HG03457 (cell line): ENCODE results near the gene DCAF17.

Experiments used
- ATAC-seq: cut with Tn5 transposase; IDR thresholded peaks from one replicate; pipeline ENCODE4 v1.9.1; 2021; ENCODE audit warnings: moderate number of reproducible peaks; ENCODE audit not compliant: unreplicated experiment

Gene DCAF17, protein sequence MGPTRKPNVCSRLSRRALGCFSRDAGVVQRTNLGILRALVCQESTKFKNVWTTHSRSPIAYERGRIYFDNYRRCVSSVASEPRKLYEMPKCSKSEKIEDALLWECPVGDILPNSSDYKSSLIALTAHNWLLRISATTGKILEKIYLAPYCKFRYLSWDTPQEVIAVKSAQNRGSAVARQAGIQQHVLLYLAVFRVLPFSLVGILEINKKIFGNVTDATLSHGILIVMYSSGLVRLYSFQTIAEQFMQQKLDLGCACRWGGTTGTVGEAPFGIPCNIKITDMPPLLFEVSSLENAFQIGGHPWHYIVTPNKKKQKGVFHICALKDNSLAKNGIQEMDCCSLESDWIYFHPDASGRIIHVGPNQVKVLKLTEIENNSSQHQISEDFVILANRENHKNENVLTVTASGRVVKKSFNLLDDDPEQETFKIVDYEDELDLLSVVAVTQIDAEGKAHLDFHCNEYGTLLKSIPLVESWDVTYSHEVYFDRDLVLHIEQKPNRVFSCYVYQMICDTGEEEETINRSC

DNA sequence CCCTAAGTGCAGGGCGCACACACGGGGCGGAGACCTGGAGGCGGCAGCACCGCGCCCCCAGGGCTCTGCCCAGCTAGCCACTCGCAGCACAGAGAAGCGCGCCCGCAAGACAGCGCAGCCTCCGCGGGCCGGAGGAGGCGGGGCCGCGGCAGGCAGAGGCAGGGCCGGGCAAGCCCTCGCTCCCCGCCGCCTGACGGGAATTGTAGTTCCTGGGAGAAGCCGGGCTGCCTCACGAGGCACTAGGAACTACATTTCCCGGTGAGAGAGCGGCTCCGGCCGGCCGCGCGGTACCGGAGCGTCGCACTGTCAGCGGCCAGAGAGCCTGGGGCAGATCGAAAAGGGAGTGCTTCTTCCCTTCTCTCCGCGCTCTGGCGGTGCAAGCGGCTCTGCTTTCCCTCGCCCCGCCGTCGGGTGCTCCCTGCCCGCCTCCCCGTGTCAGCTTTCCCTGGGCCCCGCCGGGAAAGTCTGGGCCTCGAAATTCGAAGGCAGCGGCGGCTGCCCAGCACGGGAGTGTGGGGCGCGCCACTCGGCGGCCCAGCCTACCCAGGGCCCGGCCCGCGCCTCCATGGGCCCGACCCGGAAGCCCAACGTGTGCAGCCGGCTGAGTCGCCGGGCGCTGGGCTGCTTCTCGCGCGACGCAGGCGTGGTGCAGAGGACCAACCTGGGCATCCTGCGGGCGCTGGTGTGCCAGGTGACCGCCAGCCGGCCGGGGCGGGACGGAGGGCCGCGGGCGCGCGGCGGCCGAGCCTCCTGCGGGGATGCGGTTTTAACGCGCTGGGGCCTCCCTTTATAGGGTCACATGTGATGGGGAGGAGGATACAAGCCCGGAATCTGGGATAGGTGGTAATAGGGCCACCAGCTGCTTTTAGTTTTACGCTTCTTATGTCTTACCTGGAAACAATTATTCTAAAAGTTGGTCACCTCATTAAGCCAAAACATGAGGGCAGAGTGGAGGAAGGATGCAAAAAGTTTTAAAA, at the start of gene DCAF17:
DCAF17 (plus strand) TSS at position 214 of the 977 bp plus-strand sequence; CDS start at position 566, 352 bp downstream.
- ATAC-seq, result peak; percentile 85

DNA sequence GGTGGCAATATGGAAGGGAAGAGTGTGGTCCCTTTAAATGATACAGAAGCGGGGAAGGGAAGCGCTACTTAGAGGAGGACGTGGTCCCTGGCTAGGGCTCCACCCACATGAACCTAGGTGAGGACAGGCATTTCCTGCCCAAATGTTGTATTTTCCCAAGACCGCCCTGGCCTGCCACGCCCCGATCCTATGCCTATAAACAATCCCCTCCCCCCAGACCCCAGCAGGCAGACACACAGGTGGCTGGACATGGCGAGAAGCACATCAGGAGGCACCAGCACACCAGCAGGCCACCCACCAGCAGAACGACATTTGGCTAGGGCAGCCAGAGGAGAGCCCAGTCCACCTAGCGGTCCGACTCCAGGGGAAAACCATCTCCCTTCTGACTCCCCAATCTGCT, 47.4 kb upstream of the DCAF17 start:
- no peak for ATAC-seq

DNA sequence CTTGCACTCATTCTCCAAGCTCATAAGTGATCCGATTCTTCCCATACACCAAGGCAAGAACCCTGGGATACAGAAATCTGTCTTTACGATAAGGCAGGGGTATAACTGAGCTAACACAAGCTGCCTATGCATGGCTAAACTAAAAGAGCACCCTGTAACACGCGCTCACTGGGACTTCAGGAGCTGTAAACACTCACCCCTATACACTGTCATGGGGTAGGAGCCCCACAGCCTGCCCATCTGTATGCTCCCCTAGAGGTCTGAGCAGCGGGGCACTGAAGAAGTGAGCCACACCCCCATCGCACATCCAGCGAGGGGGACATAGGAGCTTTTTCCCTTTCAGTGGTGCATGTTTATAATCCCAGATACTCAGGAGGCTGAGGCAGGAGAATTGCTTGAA, 47.0 kb upstream of the DCAF17 start:
- ATAC-seq, result no peak

DNA sequence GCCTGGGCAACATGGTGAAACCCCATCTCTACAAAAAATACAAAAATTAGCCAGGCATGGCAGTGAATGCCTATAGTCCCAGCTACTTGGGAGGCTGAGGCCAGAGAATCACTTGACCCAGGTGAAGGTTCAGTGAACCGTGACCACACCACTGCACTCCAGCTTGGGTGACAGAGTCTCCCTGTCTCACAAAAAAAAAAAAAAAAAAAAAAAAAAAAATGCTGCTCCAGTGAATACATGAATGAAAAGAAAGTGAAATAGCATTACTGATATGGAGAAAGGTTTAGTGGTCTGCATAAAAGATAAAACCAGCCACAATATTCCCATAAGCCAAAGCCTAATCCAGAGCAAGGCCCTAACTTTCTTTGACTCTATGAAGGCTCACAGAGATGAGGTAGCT, 44.7 kb upstream of the DCAF17 start:
- ATAC-seq, result no peak

DNA sequence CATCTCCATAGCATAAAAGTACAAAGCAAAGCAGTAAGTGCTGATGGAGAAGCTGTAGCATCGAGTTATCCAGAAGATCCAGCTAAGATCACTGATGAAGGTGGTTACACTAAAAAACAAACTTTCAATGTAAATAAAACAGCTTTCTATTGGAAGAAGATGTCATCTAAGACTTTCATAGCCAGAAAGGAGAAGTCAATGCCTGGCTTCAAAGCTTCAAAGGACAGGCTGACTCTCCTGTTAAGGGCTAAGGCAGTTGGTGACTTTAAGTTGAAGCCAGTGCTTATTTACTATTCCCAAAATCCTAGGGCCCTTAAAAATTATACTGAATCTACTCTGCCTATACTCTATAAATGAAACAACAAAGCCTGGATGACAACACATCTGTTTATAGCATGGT, 44.2 kb upstream of the DCAF17 start:
- no peak for ATAC-seq

DNA sequence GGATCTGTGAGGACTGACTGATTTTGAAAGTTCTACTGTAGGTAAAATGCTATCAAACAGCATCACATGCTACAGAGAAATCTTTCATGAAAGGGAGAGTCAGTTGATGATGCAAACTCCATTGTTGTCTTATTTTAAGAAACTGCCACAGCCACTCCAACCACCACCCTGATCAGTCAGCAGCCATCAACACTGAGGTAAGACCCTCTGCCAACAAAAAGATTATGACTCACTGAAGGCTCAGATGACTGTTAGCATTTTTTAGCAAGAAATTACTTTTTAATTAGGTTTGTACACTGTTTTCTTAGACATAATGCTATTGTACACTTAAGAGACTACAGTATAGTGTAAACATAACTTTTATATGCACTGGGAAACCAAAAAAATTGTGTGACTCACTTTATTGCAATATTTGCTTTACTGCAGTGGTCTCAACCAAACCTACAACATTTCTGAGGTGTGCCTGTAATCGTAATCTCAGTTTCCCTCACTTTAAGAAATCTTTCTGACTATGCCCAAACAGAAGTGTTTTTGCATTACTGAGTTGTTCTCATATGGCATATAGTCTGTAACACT, 43.0 kb upstream of the DCAF17 start:
- ATAC-seq, result no peak

DNA sequence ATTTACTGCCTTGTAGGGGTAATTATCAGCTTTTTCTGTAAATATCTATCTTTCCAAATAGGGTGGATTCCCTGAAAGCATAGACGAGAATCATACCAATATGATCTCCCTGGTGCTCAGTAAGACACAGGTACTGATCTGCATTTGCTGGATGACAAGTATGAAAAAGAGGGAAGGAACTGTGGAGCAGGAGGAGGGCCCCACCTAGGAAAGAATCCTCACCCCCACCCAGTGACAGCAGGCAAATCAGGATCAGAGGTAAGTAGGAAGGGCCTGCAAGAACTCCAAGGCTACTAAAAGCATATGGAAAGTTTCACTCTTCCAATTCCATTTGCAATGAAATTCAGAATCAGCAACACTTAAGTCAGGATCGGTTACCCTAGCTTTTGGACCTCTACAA, 42.5 kb upstream of the DCAF17 start:
- ATAC-seq, result no peak

DNA sequence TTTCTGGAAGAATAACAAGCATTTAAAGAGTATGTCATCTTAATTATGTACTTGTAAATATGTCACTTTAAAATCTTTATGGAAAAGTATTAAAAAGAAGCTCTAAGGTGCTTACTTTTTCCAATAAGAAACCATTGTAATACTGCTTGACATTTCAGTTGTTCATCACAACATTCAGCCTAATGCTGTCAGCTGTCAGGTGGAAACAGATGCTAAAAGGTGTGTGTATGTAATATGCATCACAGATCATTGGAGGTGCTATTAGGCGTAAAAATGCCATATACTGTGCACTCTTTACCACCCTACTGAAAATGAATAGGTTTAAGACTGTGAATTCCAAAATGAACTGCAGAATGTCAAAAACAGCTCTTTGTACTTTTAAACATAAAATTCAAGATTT, 40.5 kb upstream of the DCAF17 start:
- ATAC-seq, result no peak

DNA sequence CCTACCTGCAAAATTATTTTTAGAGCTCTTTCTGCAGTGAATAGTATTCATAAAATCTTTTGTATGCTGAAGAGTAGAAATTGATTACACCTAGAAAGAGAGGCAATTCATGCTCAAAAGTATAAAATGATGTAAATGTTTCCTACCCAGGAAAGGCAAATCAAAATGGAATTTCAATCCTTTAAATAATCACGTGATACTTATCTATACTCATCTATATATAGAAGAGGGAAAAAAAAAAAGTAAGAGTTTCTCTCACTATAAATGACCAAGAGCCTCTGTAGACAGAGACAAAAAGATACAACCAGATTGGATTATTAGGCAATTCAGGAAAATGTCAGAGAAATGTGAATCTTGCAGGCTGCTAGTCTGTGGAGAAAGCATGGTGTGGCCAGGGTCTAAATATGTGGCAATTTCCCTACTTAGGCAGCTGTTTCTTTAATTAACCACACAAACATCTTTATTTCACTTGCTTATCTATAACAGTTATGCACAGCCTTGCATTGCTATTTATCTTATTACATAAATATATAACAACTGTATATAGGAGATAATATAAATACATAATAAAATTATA, 39.8 kb upstream of the DCAF17 start:
- no peak for ATAC-seq

DNA sequence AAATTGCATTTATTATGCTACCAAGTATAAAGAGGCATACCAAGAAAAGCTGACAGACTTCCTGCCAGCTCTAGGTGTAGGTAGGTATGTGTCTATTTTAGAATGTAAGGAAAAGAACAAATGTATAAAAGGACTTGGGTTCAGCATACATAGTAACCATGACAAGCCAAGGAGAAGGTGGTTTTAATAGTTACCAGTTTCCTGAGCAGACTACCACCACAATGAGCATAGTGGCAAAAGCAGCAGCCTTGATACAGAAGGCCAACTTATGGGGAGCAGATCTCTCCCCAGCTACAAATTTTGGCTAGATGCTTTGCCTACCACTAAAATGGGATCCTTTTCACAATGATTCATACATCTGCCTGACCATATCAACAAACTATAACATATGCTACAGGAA, 34.7 kb upstream of the DCAF17 start:
- ATAC-seq, result no peak

DNA sequence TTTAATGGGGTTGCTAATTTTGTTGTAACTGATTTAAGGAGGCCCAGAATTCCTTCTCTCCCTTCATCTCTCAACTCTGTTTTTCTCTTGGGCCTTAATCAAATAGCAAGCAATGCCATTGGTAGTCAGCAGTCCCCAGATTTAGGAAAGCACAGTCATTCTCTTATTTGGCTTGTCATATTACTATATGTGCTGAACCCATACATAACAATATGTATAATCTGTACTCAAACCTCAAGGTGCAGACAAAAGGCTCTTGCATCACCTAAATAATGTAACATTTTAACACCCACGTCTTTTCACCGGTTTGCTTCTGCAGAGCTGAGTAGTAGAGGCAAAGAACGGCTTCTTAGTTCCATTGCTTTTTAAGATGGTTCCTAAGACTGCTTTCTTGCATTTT, 33.6 kb upstream of the DCAF17 start:
- ATAC-seq, result no peak

DNA sequence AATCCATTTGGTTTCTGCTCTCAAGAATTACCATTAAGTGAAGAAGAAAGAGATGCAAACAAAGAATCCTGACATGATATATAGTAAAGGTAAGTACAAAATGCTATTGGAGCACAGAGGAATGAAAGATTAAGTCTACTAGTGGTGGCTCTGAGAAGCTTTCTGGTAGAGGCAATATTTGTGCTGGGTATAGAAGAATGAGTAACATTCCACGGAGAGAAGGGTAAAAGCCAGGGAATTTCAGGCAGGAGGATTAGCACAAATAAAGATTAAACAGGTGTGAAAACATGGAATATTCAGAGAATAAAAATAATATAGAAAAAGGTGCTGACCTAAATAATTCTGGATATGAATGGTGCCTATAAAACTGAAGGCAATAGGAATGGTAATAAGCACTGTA, 32.1 kb upstream of the DCAF17 start:
- no peak for ATAC-seq

DNA sequence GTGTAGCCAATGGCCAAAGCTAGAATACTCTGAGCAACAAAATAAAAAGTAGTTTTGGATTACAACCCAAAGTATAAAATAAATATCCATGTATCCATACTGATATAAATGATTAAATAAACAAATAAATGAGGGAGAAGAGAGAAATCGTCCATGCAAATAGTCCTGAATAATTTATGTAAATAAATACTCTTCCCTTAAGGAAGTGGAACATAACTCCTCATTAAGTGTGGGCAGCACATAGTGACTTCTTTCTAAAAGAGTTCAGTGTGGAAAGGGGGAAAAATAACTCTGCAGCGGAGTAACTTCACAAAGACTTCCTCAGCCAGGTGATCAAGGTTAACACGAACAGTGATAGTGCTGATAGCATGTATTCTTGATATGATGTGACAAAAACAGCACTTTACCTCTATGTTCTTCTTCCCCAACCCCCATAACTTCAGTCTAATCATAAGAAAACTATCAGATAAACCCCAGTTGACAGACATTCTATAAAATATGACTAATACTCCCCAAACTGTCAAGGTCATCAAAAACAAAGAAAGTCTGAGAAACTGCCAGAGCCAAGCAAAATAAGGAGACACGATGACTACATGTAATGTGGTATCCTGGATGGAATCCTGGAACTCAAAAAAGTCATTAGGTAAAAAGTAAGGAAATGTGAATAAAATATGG, 31.0 kb upstream of the DCAF17 start:
- no peak for ATAC-seq

DNA sequence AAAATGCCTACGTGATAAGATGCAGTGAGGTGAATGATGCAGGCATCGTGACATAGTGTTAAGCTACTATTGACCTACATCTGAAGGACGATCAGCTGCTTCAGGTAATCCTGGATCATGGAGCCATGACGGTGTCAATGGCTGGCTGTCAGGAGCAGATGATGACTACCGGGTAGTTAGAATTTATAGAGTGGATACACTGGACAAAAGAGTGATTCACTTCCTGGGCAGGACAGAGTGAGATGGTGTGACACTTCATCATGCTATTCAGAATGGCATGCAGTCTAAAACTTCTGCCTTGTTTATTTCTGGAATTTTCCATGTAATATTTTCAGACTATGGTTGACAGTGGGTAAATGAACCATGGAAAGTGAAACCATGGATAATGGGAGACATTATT, 29.8 kb upstream of the DCAF17 start:
- no peak for ATAC-seq

DNA sequence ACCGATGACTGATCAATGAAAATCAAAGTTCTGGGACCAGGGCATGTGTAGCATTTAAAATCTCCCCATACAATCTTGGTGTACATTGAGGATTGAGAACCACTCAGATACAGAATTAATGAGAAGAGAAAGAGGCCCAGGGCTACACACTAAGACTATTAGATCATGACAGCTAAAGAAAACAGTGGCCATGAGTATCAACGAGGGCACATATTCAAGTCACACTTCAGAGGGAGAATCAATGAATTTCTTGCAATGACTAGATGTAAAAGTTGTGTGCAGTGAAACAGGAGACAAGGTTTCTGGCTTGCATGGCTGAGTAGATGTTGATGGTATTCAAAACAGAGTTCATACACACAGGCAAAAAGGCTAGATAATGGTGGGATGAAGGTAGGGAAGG, 29.3 kb upstream of the DCAF17 start:
- no peak for ATAC-seq

DNA sequence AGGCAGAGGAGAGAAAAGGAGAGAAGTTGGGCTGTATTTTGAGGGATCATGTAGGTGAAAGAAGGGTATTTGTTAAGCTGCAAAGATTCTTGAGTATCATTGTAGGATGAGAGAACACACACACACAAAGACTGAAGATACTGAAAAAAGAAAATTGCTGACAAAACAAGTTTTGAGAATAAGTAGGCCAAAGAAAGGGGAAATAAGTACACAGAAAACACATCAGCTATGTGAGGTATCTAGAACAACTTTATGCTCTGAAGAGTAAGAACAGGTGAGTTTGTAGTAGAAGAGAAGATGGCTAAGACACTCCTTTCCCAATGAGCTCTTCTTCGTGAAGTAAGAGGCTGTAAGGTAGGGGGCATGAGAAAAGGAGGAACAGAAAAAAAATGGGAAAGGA, 28.5 kb upstream of the DCAF17 start:
- no peak for ATAC-seq

DNA sequence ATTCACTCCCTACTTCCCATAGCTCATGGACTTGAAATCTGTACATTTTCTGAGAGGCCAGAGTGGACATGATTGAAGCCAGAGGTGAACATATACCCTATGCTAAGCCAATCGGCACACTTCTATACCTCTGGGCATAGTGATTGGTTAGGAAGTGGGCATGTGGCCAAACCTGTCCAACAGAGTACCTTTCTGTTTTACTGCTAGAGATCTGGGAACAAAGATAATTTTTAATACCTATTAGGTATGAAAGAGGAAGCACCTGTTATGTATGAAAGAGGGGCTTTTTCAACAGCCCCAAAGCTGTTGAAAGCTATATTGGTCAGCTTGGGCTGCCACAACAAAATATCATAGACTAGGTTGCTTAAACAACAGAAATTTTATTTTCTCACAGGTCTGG, 28.0 kb upstream of the DCAF17 start:
- peak; percentile 35 for ATAC-seq

DNA sequence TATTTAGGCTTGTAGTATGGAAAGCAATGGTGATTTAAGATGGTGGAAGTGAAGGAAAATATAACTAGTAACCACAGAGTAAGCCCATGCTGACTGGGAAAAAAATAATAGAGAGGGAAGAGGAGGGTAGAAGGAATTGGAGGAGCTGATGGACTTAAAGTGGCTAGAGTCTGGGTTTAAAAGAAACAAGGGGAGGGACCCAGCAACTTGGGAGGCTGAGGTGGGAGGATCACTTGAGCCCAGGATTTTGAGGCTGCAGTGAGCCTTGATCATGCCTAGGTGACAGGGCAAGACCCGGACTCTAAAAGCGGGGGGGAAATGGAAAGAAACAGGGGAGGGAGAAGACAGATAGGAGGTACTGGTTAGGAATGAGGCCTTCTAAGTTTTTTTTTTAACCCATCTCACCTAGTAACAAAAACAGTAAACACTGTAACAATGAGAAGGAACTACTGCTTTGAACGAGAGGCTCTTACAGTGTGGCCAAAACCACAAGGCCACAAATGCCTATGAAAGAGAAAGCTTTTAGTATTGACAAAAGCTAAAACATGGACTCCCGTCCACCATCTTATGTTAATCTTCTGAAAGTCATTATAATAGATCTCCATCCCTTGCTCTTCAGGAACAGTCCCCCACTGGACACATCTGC, 26.9 kb upstream of the DCAF17 start:
- ATAC-seq, result no peak

DNA sequence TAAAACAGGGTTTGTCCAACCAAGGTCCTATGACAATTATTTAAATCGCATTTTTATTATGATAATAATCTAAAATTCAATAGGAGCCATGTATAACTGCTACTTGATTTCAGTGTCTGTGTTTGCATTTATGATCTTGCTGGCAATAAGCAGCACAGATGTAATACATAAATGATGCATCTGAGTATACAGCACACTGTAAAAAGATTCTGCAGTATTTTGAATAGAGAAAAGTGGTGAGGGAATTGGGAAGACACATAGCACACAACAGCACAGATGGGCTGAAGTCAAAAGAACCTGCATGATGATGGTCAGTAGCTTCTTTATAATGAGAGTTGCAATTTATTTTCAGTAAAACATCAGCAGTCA, 26.4 kb upstream of the DCAF17 start:
- no peak for ATAC-seq

DNA sequence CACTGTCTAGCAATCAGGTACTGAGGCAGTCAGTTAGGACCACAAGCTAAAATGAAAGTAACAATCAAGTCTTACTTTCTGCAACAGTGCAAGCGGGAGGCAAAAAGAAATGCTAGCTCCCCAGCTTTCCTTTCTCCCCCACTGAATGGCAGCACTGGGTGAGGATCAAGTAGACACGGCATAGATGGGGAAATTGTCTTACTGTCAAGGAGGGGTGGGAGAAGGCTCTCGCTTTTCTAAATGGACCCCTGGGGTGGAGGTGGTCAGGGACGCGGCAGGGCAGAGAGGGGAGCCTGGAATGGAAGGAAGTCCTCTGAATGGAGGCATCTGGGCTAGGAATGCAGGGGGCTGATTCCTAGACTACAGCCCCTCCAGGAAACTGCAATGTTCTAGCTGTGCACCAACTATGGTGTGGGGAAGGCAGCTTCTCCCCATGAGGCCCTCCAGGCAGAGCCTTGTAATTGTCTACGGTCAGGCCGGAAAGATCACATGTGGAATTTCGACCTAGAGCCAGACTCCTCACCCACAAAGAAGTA, 24.5 kb upstream of the DCAF17 start:
- no peak for ATAC-seq
